Measurements from ENCODE around the gene TP53BP1. TPM values are rescaled to one million over a fixed set of nuclear protein-coding genes. Genes with fewer than 3 reads are reported as not detected.

TP53BP1 gene
- total and polyA plus RNA-seq, 8 donors, result 3.3 to 85.7 (median 14.5) TPM

GRCh38 chr15:43433661-43434303 is 59.2 kb downstream of the TP53BP1 start:
- peaks cover 20 to 89% (median 83%) of the 10 kb centered on the region in 4 donors for H3K36me3 ChIP-seq
- no peak overlapping the region for H3K4me3 ChIP-seq
- TF ChIP-seq EP300 (IDR thresholded peaks at IDR 0.05) (no peak), CTCF (IDR thresholded peaks at IDR 0.05) (no peak), POLR2A (IDR thresholded peaks at IDR 0.05) (no peak), POLR2AphosphoS5 (IDR thresholded peaks at IDR 0.05) (no peak)
- 70 to 82% (median 78%) methylated on average over 3 of the region's 3 CpGs for WGBS, 5 donors
- H3K4me1 ChIP-seq, result no peaks in the 10 kb centered on the region
- DNase-seq, result no peak
- H3K9me3 ChIP-seq, result no peaks in the 10 kb centered on the region
- intact Hi-C loops (cut with DNase I; ENCODE audit: low total_unique reads), result no loop called here
- no peaks in the 10 kb centered on the region for H3K27me3 ChIP-seq
- no peak overlapping the region for H3K27ac ChIP-seq

GRCh38 chr15:43433165-43433564 is 59.8 kb downstream of the TP53BP1 start:
- no peak overlapping the region for H3K27ac ChIP-seq
- no peaks in the 10 kb centered on the region for H3K9me3 ChIP-seq
- peaks cover 19 to 85% (median 82%) of the 10 kb centered on the region in 4 donors for H3K36me3 ChIP-seq
- DNase-seq, result no peak
- no peak overlapping the region for H3K4me3 ChIP-seq
- no peaks in the 10 kb centered on the region for H3K4me1 ChIP-seq
- intact Hi-C loops (cut with DNase I; ENCODE audit: low total_unique reads), result no loop called here
- no peaks in the 10 kb centered on the region for H3K27me3 ChIP-seq
- 84 to 89% (median 87%) methylated on average over 4 of the region's 4 CpGs for WGBS, 5 donors
- no peak for TF ChIP-seq POLR2AphosphoS5 (IDR thresholded peaks at IDR 0.05)
- no peak for TF ChIP-seq EP300 (IDR thresholded peaks at IDR 0.05)
- TF ChIP-seq POLR2A (IDR thresholded peaks at IDR 0.05), result no peak
- TF ChIP-seq CTCF (IDR thresholded peaks at IDR 0.05), result no peak

GRCh38 chr15:43429687-43430086 is 63.3 kb downstream of the TP53BP1 start:
- H3K36me3 ChIP-seq, result peaks cover 17 to 92% (median 87%) of the 10 kb centered on the region in 4 donors
- no peak overlapping the region for H3K27ac ChIP-seq

GRCh38 chr15:43423793-43424192 is 69.2 kb downstream of the TP53BP1 start:
- intact Hi-C loops (cut with DNase I; ENCODE audit: low total_unique reads), result no loop called here

More at GRCh38 chr15:43429687-43430086, 63.3 kb downstream of the TP53BP1 start:
- no peaks in the 10 kb centered on the region for H3K9me3 ChIP-seq
- 59 to 74% (median 66%) methylated on average over 3 of the region's 3 CpGs for WGBS, 5 donors
- no peaks in the 10 kb centered on the region for H3K4me1 ChIP-seq
- H3K27me3 ChIP-seq, result no peaks in the 10 kb centered on the region
- intact Hi-C loops (cut with DNase I; ENCODE audit: low total_unique reads), result no loop called here
- DNase-seq, result peak in 1 of 2 donors; percentile 5
- H3K4me3 ChIP-seq, result no peak overlapping the region
- TF ChIP-seq POLR2AphosphoS5 (IDR thresholded peaks at IDR 0.05) (no peak), POLR2A (IDR thresholded peaks at IDR 0.05) (no peak), EP300 (IDR thresholded peaks at IDR 0.05) (no peak), CTCF (IDR thresholded peaks at IDR 0.05) (no peak)

More at GRCh38 chr15:43423793-43424192, 69.2 kb downstream of the TP53BP1 start:
- Histone ChIP-seq H3K4me1 (no peaks in the 10 kb centered on the region), H3K9me3 (no peaks in the 10 kb centered on the region), H3K4me3 (no peak overlapping the region), H3K27me3 (no peaks in the 10 kb centered on the region), H3K27ac (no peak overlapping the region), H3K36me3 (peaks cover 34 to 94% (median 92%) of the 10 kb centered on the region in 4 donors)
- WGBS, 5 donors, result 92 to 98% (median 96%) methylated on average over 3 of the region's 3 CpGs
- TF ChIP-seq CTCF (IDR thresholded peaks at IDR 0.05) (no peak), EP300 (IDR thresholded peaks at IDR 0.05) (no peak), POLR2A (IDR thresholded peaks at IDR 0.05) (no peak), POLR2AphosphoS5 (IDR thresholded peaks at IDR 0.05) (no peak)
- DNase-seq, result no peak

Data from stomach (tissue), 9 donors.